ENCODE data around the gene TSPAN18.

The TSPAN18 gene

DNA sequence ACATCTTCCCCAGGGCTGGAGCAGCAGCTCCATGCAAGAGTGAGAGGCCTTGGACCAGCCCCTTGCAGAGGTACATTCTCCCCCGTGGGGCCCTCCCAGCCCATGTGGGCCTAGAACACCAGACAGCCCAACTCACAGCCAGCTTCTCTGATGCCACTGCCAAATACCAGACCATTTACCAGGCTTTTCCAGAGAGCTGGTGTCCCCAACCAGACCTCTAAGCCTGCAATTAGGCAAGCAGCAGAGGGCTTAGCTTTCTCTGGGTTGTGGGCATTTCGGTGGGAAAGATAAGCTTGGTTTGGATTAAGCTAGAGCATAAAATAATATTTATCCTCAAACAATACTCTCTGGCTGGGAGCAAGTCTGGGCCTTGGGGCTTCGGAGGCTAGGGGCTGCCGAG lies 148.3 kb downstream of the TSPAN18 start:
- CTCF ChIA-PET = interaction anchor here (0.6 to 3.2 kb wide), 5 partner anchors 19 to 258 kb away, joined by 3 to 11 read pairs (median 3); no protein-coding TSS in a partner anchor
- Histone ChIP-seq H3K4me1 (ENCODE audit: control insufficient read depth, insufficient read depth, low read length) (no peaks in the 10 kb centered on the region), H3K4me3 (ENCODE audit: low read depth, low read length) (no peak overlapping the region), H3K36me3 (ENCODE audit: control insufficient read depth in 2 of 2, insufficient read depth in 1 of 2, low read length in 2 of 2) (no peaks in the 10 kb centered on the region), H3K9me3 (ENCODE audit: control insufficient read depth, insufficient read depth, low read depth, low read length) (no peaks in the 10 kb centered on the region), H3K27ac (ENCODE audit: extremely low read depth, low read depth, low read length) (no peak overlapping the region)
- POLR2A ChIA-PET = interaction anchor here (1.2 kb wide), 1 partner anchor 13 kb away, joined by 3 read pairs; no protein-coding TSS in a partner anchor
- TF ChIP-seq HOXA7 (CRISPR knock-in tag; IDR thresholded peaks at IDR 0.05; ENCODE audit: borderline replicate concordance) (no peak), ZNF837 (tag by site-specific recombination; IDR thresholded peaks at IDR 0.05) (no peak), ZNF350 (tag by site-specific recombination; IDR thresholded peaks at IDR 0.05) (no peak), ZNF19 (tag by site-specific recombination; IDR thresholded peaks at IDR 0.05; ENCODE audit: low read depth) (no peak)

DNA sequence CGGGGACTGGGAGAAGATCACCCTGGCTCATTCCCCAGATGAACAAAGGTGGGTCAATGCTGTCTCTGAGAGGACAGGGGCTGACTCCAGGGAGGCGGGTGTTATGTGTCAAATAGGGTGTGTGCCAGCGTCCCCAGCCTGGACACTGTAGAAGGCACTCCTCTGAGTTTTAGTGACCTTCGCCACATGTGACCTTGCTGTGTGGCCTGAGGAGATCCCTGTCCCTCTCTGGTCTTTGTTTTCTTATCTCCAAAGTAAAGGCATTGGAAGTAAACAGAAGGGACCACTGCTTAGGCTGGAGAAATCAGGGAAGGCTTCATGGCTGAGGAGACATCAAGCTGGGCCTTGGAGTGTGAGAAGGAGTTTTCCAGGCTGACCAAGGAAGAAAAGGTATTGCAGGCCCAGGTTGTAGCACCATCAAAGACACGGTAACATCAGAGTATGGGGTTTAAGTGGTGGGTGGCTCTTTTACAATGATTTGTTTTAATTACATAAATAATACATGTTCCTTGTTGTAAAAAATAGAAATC lies 149.5 kb downstream of the TSPAN18 start:
- no peaks in the 10 kb centered on the region for H3K9me3 ChIP-seq (ENCODE audit: control insufficient read depth, insufficient read depth, low read depth, low read length)
- no peaks in the 10 kb centered on the region for H3K4me1 ChIP-seq (ENCODE audit: control insufficient read depth, insufficient read depth, low read length)
- H3K27ac ChIP-seq (ENCODE audit: extremely low read depth, low read depth, low read length) = no peak overlapping the region
- ChIA-PET POLR2A (no interaction called here), CTCF (interaction anchor here (0.9 kb wide), 2 partner anchors 48 to 103 kb away, joined by 3 read pairs; no protein-coding TSS in a partner anchor)
- no peaks in the 10 kb centered on the region for H3K36me3 ChIP-seq (ENCODE audit: control insufficient read depth in 2 of 2, insufficient read depth in 1 of 2, low read length in 2 of 2)
- H3K4me3 ChIP-seq (ENCODE audit: low read depth, low read length) = no peak overlapping the region
- TF ChIP-seq REPIN1 (tag by site-specific recombination; IDR thresholded peaks at IDR 0.05; ENCODE audit: low read depth) (no peak), ZNF768 (tag by site-specific recombination; IDR thresholded peaks at IDR 0.05) (0 out of 2 replicates have a peak, but pooled peaks have one; percentile 20)

DNA sequence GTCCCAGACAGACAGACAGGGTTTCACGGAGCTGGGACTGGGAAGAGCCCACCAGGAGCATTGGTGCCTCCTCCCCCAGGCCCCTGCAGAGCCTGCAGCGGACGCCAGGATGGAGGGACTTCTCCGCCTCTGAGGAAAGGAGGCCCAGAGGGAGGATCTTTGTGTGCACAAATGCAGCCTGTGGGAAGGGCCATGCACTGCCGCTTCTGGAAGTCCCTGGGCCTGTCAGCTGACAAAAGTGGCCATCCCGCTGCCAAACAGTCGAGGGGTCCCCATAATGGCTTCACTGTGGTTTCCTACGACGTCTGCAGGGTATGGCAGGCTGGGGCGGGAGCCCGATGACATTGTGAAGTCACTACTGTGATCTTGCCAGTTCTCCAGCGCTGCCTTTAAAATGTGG lies 150.1 kb downstream of the TSPAN18 start:
- ChIA-PET POLR2A (no interaction called here), CTCF (interaction anchor here (0.9 kb wide), 1 partner anchor 103 kb away, joined by 3 read pairs; no protein-coding TSS in a partner anchor)
- Histone ChIP-seq H3K36me3 (ENCODE audit: control insufficient read depth in 2 of 2, insufficient read depth in 1 of 2, low read length in 2 of 2) (no peaks in the 10 kb centered on the region), H3K9me3 (ENCODE audit: control insufficient read depth, insufficient read depth, low read depth, low read length) (no peaks in the 10 kb centered on the region), H3K27ac (ENCODE audit: extremely low read depth, low read depth, low read length) (no peak overlapping the region), H3K4me3 (ENCODE audit: low read depth, low read length) (no peak overlapping the region), H3K4me1 (ENCODE audit: control insufficient read depth, insufficient read depth, low read length) (no peaks in the 10 kb centered on the region)
- TF ChIP-seq GLI2 (tag by site-specific recombination; IDR thresholded peaks at IDR 0.05; ENCODE audit: borderline replicate concordance, low read depth) (no peak), SCRT1 (tag by site-specific recombination; IDR thresholded peaks at IDR 0.05; ENCODE audit: borderline replicate concordance) (no peak), ZNF341 (tag by site-specific recombination; IDR thresholded peaks at IDR 0.05; ENCODE audit: low read depth) (no peak), ZNF26 (tag by site-specific recombination; IDR thresholded peaks at IDR 0.05) (no peak), ZNF2 (tag by site-specific recombination; IDR thresholded peaks at IDR 0.05) (no peak), ZIC2 (tag by site-specific recombination; IDR thresholded peaks at IDR 0.05) (no peak), ZNF560 (tag by site-specific recombination; IDR thresholded peaks at IDR 0.05; ENCODE audit: borderline replicate concordance) (no peak), ZNF701 (tag by site-specific recombination; IDR thresholded peaks at IDR 0.05) (no peak), ZNF629 (tag by site-specific recombination; IDR thresholded peaks at IDR 0.05) (no peak), ZNF221 (tag by site-specific recombination; IDR thresholded peaks at IDR 0.05; ENCODE audit: borderline replicate concordance) (no peak), ZNF571 (tag by site-specific recombination; IDR thresholded peaks at IDR 0.05) (no peak), ZNF214 (tag by site-specific recombination; IDR thresholded peaks at IDR 0.05; ENCODE audit: borderline replicate concordance) (no peak)
- TF ChIP-seq, protein P1, sequence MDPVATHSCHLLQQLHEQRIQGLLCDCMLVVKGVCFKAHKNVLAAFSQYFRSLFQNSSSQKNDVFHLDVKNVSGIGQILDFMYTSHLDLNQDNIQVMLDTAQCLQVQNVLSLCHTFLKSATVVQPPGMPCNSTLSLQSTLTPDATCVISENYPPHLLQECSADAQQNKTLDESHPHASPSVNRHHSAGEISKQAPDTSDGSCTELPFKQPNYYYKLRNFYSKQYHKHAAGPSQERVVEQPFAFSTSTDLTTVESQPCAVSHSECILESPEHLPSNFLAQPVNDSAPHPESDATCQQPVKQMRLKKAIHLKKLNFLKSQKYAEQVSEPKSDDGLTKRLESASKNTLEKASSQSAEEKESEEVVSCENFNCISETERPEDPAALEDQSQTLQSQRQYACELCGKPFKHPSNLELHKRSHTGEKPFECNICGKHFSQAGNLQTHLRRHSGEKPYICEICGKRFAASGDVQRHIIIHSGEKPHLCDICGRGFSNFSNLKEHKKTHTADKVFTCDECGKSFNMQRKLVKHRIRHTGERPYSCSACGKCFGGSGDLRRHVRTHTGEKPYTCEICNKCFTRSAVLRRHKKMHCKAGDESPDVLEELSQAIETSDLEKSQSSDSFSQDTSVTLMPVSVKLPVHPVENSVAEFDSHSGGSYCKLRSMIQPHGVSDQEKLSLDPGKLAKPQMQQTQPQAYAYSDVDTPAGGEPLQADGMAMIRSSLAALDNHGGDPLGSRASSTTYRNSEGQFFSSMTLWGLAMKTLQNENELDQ (tag by site-specific recombination; IDR thresholded peaks at IDR 0.05; ENCODE audit: low read depth) = no peak
